GM18909 (cell line): ENCODE results near the gene PROZ.

ENCODE experiments used
- ATAC-seq: cut with Tn5 transposase; IDR thresholded peaks from one replicate; pipeline ENCODE4 v1.9.1; 2021; ENCODE audit warnings: mild to moderate bottlenecking; ENCODE audit not compliant: unreplicated experiment, poor library complexity

PROZ gene

DNA sequence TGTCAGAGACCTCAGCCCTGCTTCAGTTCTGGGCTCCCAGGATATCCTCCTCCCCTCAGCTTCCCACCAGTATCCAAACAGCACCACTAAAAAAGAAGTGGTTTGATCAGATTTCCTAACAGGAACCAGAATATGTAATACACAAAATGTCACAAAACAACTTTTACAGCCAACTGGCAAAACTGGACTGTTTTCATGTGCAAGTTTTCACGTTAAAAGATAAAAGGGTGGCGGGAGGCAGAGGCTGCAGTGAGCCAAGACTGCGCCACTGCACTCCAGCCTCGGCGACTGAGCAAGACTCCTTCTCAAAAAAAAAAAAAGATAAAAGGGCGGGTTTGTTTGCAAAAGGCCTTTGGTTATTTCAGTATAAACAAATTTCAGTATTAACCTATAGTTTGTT, 36.9 kb downstream of the PROZ start:
- ATAC-seq: no peak

DNA sequence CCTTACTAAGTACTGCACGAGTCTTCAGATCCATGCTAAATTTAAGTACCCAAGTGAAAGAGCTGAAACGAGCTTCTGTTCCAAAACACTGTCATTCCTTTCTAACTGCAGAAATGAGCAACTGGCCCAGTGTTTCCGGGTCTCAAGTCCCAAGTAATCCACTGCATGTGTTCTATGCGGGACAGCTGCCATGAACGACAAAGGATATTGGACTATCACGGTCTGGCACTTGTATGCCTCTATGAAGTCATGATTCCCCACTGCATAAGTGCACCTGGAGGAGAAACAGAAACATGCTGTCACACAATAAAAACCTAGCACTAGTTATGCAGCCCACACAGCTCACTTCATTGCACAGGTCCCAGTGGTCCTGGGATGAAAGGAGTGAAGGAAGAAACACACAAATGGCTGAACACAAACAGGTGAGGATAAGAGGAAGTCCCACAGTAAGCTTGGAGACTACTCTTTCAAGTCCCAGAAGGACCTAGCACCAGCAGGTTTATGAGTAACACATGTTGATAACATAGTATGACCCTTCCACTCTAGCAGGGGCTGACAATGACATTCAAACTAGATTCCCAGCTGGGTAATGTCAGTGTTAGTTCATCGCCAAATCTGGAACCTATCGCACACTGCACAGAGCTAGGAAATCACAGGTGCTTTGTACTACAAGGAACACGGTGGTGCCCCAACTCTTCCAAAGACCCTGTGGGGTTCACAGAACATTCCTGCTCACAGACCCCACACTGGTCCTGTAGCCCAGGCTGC, 38.7 kb downstream of the PROZ start:
- no peak for ATAC-seq

DNA sequence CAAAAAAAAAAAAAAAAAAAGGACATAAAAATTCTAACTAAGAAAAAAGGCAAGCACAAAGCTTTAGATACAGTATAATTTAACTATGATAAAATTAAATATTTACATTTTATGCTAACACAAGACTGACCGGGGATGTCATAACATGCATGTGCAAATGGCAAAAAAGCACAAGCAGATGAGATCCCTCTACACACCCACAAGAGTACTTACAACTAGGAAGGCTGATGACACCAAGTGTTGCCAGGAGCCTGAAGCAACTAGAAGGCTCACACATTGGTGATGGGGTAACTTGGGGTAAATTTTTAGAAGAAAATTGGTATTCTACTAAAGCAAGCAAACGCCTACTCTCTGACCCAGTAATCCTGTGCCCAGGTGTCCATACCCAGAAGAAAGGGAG, 43.4 kb downstream of the PROZ start:
- no peak for ATAC-seq

DNA sequence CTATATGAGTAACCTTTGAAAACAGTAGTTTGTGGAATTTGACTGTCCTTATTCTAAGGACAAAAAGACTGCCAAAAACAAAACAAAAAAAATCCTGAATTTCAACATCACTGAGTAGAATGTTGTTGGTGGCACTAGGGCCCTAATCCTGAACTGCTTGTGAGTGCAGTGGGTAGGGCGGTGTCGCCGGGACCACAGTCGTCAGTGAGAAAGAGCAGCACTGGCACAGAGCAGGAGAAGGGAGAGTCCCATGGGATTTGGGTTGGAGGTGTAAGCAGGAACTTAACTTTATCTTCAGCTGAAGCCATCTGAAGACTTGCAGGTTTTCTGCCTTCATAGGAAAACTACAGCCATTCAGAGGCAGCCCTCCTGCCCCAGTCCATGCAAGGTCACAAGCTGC, 44.5 kb downstream of the PROZ start:
- ATAC-seq: no peak

DNA sequence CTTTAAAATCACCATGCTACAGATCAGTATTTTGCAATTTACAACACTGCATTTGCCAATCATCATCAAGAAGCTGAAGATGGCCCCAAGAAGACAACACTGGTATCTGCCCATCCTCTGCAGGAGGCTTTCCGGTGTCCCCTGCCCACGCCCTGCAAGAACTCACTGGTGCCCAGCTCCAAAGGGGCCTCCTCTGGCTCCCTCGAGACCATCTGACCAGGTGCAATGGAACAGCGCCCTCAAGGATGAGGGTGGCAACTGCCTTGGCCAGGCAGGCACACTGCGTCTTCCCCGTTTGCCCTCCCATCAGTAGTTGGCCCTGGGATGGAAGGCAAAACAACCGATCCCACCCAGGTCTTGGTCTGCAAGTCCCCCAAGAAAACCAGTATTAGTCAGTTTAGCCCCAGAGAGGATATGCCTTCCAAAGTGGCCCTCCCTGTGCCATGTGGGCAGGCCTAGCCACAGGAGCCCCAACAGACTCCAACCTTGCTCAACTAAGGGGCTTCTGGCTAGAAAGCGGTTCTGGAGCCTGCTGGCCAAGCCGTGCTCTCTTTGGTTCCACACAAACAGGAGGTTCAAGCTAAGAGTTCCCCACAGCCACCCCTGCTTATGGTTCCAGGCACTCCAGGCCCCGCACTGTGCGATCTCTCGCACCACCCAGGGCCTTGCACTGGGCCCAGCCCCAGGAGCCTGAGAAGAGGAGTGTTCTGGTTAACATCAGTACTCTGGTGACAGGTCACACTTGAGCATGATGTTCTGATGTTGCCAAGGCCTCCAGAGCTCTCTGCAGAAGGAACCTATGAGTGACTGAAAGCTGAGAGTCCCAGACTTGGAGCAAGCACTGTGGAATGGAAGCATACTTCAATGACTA, 45.3 kb downstream of the PROZ start:
- no peak for ATAC-seq

DNA sequence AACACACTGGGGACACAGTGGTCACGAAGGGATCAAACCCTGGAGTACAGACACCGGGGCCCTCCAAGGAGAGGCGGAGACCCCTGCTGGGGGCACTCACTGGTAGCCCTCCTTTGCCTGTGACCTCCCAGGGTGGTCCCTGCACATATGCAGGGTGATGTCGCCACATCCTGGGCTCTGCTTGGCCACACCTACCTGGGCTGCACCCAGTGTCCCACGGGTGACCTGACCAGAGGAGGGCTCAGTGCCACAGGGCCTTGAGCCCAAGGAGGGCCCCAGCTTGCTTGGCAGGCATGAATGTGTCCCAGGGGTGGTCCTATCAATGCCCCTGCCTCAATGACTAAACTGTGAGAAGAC, 45.9 kb downstream of the PROZ start:
- ATAC-seq: no peak

DNA sequence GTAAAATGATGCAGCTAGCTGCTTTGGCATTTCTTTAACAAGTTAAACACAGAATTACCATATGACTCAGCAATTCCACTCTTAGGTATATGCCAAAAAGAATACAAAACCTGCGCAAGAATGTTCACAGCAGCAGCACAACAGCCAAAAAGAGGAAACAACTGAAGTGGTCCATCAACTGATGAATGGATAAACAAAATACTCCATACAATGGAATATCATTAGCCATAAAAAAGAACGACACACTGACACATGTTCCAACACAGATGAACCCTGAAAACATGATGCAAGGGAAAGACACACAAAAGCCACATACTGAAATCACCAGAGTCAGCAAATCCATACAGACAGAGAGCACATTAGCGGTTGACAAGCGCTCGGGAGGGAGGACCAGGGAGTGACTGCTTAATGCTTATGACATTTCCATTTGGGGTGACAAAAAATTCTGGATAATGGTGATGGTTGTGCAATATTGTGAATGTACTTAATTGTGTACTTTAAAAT, 47.0 kb downstream of the PROZ start:
- no peak for ATAC-seq

DNA sequence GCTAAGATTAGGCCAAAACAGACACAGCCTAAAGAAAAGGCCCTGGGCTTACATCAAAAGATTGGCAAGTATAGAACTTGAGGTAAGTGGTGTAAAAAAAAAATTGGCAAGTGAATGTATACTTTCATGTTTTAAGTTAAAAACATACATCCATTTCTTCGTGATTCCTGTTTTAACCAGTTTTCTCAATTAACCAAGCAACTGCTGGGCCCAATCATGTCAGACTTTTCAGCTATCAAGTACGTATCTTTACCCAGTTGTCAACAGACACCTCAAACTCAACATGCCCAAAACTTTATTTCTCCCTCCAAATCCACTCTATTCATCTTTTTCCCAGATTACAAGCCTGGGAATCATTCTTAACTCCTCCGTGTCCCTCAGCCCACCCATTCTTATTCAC, 49.0 kb downstream of the PROZ start:
- ATAC-seq: no peak

DNA sequence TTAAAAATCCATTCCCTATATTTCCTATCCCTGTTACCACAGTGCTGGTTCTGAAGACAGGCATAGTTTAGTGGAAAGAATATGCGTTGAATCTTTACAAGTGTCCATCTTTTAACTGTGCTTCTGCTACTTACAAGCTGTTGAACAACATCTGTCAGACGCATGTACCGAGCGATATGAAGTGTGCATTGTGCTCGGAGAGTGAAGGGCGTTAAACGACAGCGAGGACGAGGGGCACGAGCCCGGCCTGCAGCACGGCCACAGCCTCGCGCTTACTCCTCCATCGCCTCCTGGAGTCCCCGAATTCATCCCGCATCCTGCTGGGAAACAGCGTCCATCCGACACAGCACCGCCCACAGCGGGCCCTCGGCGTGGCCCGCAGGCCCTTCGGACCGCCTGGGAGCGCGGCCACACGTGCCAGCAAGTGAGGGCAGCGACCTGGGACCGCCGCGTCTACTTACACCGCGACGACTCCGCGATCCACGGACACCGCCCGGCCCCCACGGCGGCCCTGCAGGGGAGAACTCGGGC, 49.5 kb downstream of the PROZ start:
- ATAC-seq: peak; percentile 9

DNA sequence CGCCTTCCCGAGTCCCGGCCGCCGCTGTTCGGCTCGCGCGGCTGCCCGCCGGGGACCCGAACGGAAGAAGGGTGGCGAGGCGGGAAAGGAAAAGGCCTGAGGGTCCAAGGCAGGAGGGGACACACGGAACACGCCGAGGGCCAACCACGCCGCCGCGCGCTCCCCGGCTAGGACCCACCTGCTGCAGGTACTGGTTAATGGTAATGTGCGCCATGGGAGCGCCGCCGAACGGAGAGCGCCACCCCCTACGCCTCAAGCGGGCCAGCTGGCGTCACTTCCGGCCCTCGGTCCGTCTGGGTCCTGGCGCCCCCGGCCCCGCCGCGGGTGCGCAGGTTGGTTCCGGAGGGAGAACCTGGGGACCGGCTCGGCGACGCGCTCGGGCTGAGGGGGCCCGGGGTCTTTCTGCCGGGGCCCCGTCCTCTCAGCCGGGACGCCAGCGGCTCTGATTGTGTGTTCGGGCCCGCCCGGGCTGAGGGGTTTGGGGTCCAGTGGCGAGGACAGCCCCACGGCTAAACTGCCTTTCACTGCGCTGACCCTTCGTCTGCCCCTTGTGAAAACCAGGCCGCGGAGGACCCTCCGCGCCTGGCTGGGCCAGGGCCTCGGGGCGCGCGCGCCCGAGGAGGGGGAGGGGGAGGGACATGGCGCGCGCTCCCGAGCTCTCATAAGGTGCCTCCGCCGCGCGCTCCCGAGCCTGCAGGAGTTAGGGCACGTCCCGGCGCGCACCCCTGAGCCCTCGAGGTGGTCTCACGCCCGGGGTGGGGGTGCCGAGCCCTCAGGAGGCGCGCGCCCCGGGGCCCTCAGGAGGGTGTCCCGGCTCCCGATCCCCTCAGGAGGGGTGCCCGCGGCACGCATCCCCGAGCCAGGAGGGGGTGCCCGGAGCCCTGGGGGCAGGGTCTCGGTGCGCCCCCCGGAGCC, 50.2 kb downstream of the PROZ start, which contains the start of gene PCID2:
Gene PCID2 (minus strand): TSS at position 249 of the 915 bp plus-strand sequence. CDS start 35 bp downstream, at position 214.
- ATAC-seq: peak; percentile 80

DNA sequence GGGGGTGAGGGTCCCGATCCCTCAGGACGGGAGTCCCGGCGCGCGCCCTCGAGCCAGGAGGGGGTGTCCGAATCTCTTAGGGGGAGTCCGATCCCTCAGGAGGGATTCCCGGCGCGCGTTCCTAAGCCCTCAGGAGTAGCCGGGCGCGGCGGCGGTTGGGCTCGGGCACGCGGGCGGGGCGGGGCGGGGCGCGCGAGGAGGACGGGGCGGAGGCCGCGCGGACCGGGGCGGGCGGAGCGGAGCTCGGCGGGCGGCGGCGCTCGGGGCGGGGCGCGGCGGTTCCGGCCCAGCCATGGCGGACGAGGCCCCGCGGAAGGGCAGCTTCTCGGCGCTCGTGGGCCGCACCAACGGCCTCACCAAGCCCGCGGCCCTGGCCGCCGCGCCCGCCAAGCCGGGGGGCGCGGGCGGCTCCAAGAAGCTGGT, 50.9 kb downstream of the PROZ start, which contains the start of gene CUL4A:
Gene CUL4A (plus strand): TSS at position 278 of the 423 bp plus-strand sequence. CDS start 15 bp downstream, at position 293.
- ATAC-seq: peak; percentile 43

DNA sequence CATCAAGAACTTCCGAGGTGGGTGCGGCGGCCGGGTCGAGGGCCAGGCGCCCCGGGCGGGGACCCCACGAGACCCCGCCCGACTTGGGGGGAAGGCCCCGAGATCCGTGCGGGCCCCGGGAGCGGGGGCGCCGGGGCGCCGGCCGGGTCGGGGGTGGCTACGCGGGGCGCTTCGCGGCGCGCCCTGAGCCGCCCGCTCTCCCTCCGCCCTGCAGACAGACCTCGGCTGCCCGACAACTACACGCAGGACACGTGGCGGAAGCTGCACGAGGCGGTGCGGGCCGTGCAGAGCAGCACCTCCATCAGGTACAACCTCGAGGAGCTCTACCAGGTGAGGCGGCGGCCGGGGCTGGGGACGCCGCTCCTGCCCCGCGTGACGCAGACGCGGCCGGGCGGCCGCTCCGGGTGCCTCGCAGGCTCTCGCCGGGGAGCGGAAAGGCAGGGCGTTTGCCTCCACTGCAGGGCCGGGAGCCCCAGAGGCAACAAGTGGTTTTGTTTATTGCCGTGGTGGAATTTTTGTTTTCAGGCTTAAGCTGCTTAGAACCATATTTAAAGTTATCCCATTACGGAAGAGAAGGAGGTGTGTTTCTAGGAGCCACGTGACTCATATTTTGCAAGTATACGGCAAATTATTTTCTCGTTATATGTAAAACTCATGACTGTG, 51.4 kb downstream of the PROZ start:
- ATAC-seq: peak; percentile 49

DNA sequence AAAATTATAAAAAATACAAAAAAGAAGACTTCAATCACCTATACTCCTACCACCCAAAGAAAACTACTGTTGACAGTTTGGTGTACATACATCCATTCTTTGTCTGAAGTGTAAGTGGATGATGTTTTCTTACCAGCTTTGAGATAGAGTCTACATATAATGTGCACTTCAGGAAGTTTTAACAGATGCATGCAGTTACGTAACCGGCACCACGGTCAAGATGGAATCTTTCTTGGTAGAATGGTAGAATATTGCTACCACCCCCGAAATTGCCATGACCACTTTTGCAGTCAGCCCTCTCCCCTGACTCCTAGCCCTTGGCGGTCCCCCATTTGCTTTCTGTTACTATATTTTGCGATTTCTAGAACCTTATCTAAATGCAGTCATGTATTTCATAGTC, 52.4 kb downstream of the PROZ start:
- no peak for ATAC-seq

DNA sequence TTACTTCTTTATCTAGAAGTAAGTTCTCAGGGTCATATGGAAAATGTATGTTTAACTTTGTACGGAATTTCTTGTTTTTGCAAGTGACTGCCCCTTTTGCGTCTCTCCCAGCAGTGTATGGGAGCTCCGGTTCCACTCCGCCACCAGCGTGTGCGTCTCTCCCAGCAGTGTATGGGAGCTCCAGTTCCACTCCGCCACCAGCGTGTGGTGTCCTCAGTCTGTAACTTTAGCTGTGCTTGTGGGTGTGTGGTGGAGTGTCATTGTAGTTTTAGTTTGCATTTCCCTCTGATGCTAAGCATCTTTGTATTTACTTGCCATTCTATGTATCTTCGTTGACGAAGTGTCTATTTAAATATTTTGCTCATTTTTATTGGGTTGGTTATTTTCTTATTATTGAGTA, 53.3 kb downstream of the PROZ start:
- ATAC-seq: no peak

DNA sequence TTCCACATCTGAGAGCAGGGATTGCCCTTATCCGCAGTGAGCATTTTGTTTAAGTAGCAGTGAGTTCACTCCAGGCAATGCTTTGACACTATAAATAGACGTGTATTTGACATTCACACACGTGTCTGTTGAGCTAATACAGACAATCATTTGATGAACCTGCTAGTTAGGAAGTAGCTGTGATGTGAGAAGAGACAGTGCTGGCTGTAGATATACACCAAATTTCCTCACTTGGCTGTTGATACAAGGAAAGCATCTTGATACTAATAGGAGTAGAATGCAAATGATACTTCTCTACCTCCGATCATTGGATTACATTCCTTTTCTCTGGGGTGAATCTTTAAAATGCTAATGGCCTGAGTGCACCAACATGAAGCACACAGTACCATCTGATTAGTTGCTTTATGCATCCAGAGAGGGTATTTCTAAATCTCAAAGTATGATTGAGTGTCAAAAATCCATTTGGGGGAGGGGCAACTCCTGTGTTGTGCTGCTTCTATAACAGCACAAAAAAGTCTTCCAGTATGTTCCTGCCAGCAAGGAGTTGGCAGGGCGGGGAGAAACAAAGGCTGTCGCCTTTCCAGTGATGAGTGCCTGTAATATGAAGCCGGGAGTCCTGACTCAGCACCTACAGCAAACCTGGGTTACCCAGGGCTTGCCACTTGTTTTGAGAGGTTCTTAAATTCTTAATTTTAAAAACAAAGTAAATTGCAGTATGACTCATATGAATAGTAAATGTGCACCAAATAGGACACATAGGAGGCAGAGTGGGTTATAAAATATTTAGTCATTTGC, 58.0 kb downstream of the PROZ start:
- no peak for ATAC-seq

DNA sequence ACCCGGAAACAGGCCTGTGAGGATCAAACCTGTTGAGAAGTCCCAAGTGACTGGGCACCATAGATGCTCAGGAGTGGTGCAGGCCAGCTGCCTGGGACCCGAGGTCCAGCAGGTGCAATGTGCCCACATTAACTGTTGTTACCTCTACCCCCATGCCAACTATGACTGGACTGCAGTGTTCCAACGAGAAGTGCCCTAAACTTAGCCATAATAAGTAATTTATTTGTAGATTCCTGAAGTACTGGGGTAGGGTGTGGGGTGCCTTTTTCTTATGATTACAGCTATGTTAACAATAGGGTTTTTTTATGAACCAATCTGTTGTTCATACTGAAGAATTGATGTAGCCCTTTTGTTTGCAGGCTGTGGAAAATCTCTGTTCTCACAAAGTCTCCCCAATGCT, 60.1 kb downstream of the PROZ start:
- ATAC-seq: no peak

DNA sequence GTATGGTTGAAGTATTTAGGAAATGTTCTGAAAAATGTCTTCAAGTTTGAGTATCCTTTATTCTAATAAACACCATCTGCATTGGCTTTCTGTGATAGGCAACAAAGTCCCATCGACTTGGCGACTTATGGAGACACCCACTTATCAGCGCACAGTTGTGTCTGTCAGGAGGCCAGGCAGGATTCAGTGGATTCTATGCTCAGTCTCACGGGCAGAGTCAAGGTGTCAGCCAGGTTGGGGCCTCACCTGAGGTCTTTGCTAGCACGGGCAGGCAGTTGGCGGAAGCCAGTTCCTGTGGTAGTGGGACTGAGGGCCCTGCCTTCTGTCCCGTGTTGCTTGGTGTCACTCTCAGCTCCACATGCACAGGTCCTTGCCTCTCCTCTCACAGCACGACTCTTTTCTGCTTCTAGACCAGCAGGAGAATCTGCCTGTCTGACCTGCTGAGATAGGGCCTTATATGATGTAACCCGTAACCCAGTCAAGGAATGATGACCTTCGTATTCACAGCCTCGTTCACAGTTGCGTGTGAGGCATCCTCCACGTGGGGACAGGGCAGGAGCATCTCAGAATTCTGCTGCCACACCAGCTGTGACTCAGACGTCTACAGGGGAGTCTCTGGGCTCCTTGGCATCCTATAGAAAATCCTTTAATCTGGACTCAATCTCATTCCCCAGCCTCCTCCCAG, 61.0 kb downstream of the PROZ start:
- no peak for ATAC-seq

DNA sequence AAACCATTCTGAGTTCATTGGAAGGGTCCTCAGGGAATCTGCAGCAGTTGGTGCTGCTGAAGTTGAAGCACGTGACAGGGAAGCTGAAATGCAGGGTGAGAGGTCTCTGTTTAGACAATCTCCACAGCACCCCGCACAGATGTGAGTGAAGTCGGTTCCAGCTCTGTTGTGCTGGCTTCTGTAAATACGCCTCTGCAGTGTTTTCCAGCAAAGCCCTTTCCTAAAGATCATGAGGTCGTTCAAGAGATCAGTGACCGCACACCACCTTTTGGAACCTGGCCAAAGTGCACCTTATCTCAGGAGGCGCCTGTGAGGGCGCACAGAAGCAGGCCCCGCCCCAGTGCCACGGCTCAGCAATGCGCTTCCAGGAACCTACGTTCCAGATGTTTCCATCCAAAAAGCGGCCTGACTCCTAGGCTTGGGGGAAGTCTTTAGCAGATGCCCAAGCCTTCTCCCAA, 61.7 kb downstream of the PROZ start:
- ATAC-seq: no peak
